Activated CD4-positive, alpha-beta T cell treated with anti-CD3 and anti-CD28 coated beads, Interleukin-2, amount 10 ng/mL, durations not matched to agents 24 days and 14 days (primary cell): ENCODE measurements around the gene AOPEP. TPM values are rescaled to one million over a fixed set of nuclear protein-coding genes. Genes with fewer than 3 reads are reported as not detected.

Source experiments
- DNase-seq: peaks from one replicate; pipeline ENCODE4 v3.0.0; 2022
- H3K27ac Mint-ChIP-seq: one replicate; pipeline ENCODE4 v1.8.0; 2022; ENCODE audit warnings: mild to moderate bottlenecking, mixed read lengths
- H3K27me3 Mint-ChIP-seq: one replicate; pipeline ENCODE4 v1.8.0; 2022; ENCODE audit warnings: mixed read lengths
- H3K36me3 Mint-ChIP-seq: one replicate; pipeline ENCODE4 v1.8.0; 2022; ENCODE audit warnings: low read depth, mild to moderate bottlenecking, mixed read lengths
- H3K4me1 Mint-ChIP-seq: one replicate; pipeline ENCODE4 v1.8.0; 2021; ENCODE audit warnings: mixed read lengths
- H3K4me3 Mint-ChIP-seq: one replicate; pipeline ENCODE4 v1.8.0; 2022; ENCODE audit warnings: mild to moderate bottlenecking, moderate library complexity, mixed read lengths
- H3K9me3 Mint-ChIP-seq: one replicate; pipeline ENCODE4 v1.8.0; 2021; ENCODE audit warnings: mixed read lengths
- intact Hi-C: fragments of 100-400 bp; cut with micrococcal nuclease; formaldehyde crosslinking; loops from one replicate; pipeline ENCODE4 v1.15.1; 2023
- total RNA-seq: library from RNA; stranded (reverse); gene quantifications from 2 replicates; pipeline ENCODE4 v1.2.3, GENCODE V29; 2022

The AOPEP gene
- total RNA-seq, 1 donor from 2014 or later = 20.7 TPM

- intact Hi-C loops = no loop called here
- Mint-ChIP-seq H3K4me1 (peaks cover 15% of the 10 kb centered on the region), H3K4me3 (no peak overlapping the region), H3K27ac (no peak overlapping the region), H3K9me3 (no peaks in the 10 kb centered on the region), H3K27me3 (no peaks in the 10 kb centered on the region), H3K36me3 (peaks cover 43% of the 10 kb centered on the region)
- DNase-seq = no peak
Measured at GRCh38 chr9:94798708-94799107, 72.2 kb downstream of the AOPEP start.

- no peaks in the 10 kb centered on the region for H3K9me3 Mint-ChIP-seq
- peaks cover 19% of the 10 kb centered on the region for H3K4me1 Mint-ChIP-seq
- no peak for DNase-seq
- H3K4me3 Mint-ChIP-seq = no peak overlapping the region
- peaks cover 32% of the 10 kb centered on the region for H3K36me3 Mint-ChIP-seq
- H3K27me3 Mint-ChIP-seq = no peaks in the 10 kb centered on the region
- no peak overlapping the region for H3K27ac Mint-ChIP-seq
- intact Hi-C loops = loop anchor here (5.0 kb wide), 1 partner anchor 208 kb away; no protein-coding TSS in a partner anchor
Measured at GRCh38 chr9:94799578-94800264, 73.2 kb downstream of the AOPEP start.

- no peak overlapping the region for H3K4me3 Mint-ChIP-seq
- no peak for DNase-seq
- peak overlapping the region; percentile 45 for H3K27ac Mint-ChIP-seq
- peaks cover 21% of the 10 kb centered on the region for H3K4me1 Mint-ChIP-seq
- H3K27me3 Mint-ChIP-seq = no peaks in the 10 kb centered on the region
- no peaks in the 10 kb centered on the region for H3K9me3 Mint-ChIP-seq
- H3K36me3 Mint-ChIP-seq = peaks cover 30% of the 10 kb centered on the region
- intact Hi-C loops = loop anchor here (5.0 kb wide), 1 partner anchor 207 kb away; no protein-coding TSS in a partner anchor
Measured at GRCh38 chr9:94800424-94801117, 74.1 kb downstream of the AOPEP start.

GRCh38 chr9:94801234-94801633 is 74.7 kb downstream of the AOPEP start:
- no peaks in the 10 kb centered on the region for H3K27me3 Mint-ChIP-seq
- intact Hi-C loops = loop anchor here (5.0 kb wide), 1 partner anchor 206 kb away; no protein-coding TSS in a partner anchor
- no peak for DNase-seq
- H3K9me3 Mint-ChIP-seq = no peaks in the 10 kb centered on the region
- peaks cover 29% of the 10 kb centered on the region for H3K36me3 Mint-ChIP-seq
- H3K4me3 Mint-ChIP-seq = no peak overlapping the region
- H3K4me1 Mint-ChIP-seq = peaks cover 25% of the 10 kb centered on the region
- no peak overlapping the region for H3K27ac Mint-ChIP-seq

GRCh38 chr9:94801681-94802080 is 75.2 kb downstream of the AOPEP start:
- H3K27ac Mint-ChIP-seq = no peak overlapping the region
- H3K36me3 Mint-ChIP-seq = peaks cover 29% of the 10 kb centered on the region
- intact Hi-C loops = loop anchor here (2.0 to 5.0 kb wide), 2 partner anchors 75 to 206 kb away; partner anchors contain the start of gene AOPEP
- no peak for DNase-seq
- H3K27me3 Mint-ChIP-seq = no peaks in the 10 kb centered on the region
- peaks cover 28% of the 10 kb centered on the region for H3K4me1 Mint-ChIP-seq
- no peak overlapping the region for H3K4me3 Mint-ChIP-seq
- H3K9me3 Mint-ChIP-seq = no peaks in the 10 kb centered on the region

- intact Hi-C loops = loop anchor here (2.0 to 5.0 kb wide), 2 partner anchors 75 to 205 kb away; partner anchors contain the start of gene AOPEP
- Mint-ChIP-seq H3K4me1 (peaks cover 28% of the 10 kb centered on the region), H3K4me3 (no peak overlapping the region), H3K27ac (no peak overlapping the region), H3K36me3 (peaks cover 31% of the 10 kb centered on the region), H3K9me3 (no peaks in the 10 kb centered on the region), H3K27me3 (no peaks in the 10 kb centered on the region)
- DNase-seq = no peak
Measured at GRCh38 chr9:94802251-94802650, 75.8 kb downstream of the AOPEP start.

GRCh38 chr9:94802793-94803192 is 76.3 kb downstream of the AOPEP start:
- Mint-ChIP-seq H3K27me3 (no peaks in the 10 kb centered on the region), H3K4me1 (peaks cover 28% of the 10 kb centered on the region), H3K4me3 (no peak overlapping the region), H3K9me3 (no peaks in the 10 kb centered on the region), H3K27ac (peak overlapping the region; percentile 45), H3K36me3 (peaks cover 36% of the 10 kb centered on the region)
- intact Hi-C loops = loop anchor here (1.0 to 5.0 kb wide), 5 partner anchors 37 to 205 kb away; partner anchors contain the start of gene AOPEP
- DNase-seq = peak; percentile 63

- Mint-ChIP-seq H3K4me1 (peaks cover 28% of the 10 kb centered on the region), H3K36me3 (peaks cover 34% of the 10 kb centered on the region), H3K4me3 (no peak overlapping the region), H3K27me3 (no peaks in the 10 kb centered on the region), H3K27ac (no peak overlapping the region), H3K9me3 (no peaks in the 10 kb centered on the region)
- intact Hi-C loops = loop anchor here (5.0 kb wide), 1 partner anchor 203 kb away; no protein-coding TSS in a partner anchor
- no peak for DNase-seq
Measured at GRCh38 chr9:94804316-94804715, 77.8 kb downstream of the AOPEP start.

- intact Hi-C loops = no loop called here
- no peak overlapping the region for H3K4me3 Mint-ChIP-seq
- no peaks in the 10 kb centered on the region for H3K27me3 Mint-ChIP-seq
- DNase-seq = no peak
- peaks cover 28% of the 10 kb centered on the region for H3K4me1 Mint-ChIP-seq
- H3K36me3 Mint-ChIP-seq = peaks cover 34% of the 10 kb centered on the region
- H3K27ac Mint-ChIP-seq = no peak overlapping the region
- no peaks in the 10 kb centered on the region for H3K9me3 Mint-ChIP-seq
Measured at GRCh38 chr9:94805051-94805489, 78.6 kb downstream of the AOPEP start.

GRCh38 chr9:94805585-94805984 is 79.1 kb downstream of the AOPEP start:
- H3K4me3 Mint-ChIP-seq = no peak overlapping the region
- DNase-seq = no peak
- H3K27me3 Mint-ChIP-seq = no peaks in the 10 kb centered on the region
- intact Hi-C loops = no loop called here
- peaks cover 31% of the 10 kb centered on the region for H3K36me3 Mint-ChIP-seq
- H3K9me3 Mint-ChIP-seq = no peaks in the 10 kb centered on the region
- H3K4me1 Mint-ChIP-seq = peaks cover 28% of the 10 kb centered on the region
- no peak overlapping the region for H3K27ac Mint-ChIP-seq

GRCh38 chr9:94806307-94806893 is 79.9 kb downstream of the AOPEP start:
- H3K4me3 Mint-ChIP-seq = no peak overlapping the region
- peaks cover 24% of the 10 kb centered on the region for H3K36me3 Mint-ChIP-seq
- no peaks in the 10 kb centered on the region for H3K27me3 Mint-ChIP-seq
- intact Hi-C loops = no loop called here
- H3K9me3 Mint-ChIP-seq = no peaks in the 10 kb centered on the region
- H3K4me1 Mint-ChIP-seq = peaks cover 28% of the 10 kb centered on the region
- no peak overlapping the region for H3K27ac Mint-ChIP-seq
- DNase-seq = no peak

- no peak for DNase-seq
- no peaks in the 10 kb centered on the region for H3K27me3 Mint-ChIP-seq
- H3K4me1 Mint-ChIP-seq = peaks cover 23% of the 10 kb centered on the region
- intact Hi-C loops = no loop called here
- no peak overlapping the region for H3K4me3 Mint-ChIP-seq
- H3K27ac Mint-ChIP-seq = no peak overlapping the region
- no peaks in the 10 kb centered on the region for H3K9me3 Mint-ChIP-seq
- peaks cover 19% of the 10 kb centered on the region for H3K36me3 Mint-ChIP-seq
Measured at GRCh38 chr9:94807556-94807955, 81.1 kb downstream of the AOPEP start.

GRCh38 chr9:94808926-94809700 is 82.6 kb downstream of the AOPEP start:
- H3K9me3 Mint-ChIP-seq = no peaks in the 10 kb centered on the region

More at GRCh38 chr9:94808926-94809700, 82.6 kb downstream of the AOPEP start:
- Mint-ChIP-seq H3K27ac (no peak overlapping the region), H3K4me3 (no peak overlapping the region), H3K36me3 (peaks cover 20% of the 10 kb centered on the region), H3K27me3 (no peaks in the 10 kb centered on the region), H3K4me1 (peaks cover 12% of the 10 kb centered on the region)
- intact Hi-C loops = no loop called here
- no peak for DNase-seq
